ENCODE data around the gene ASTN2. TPM values are rescaled to one million over a fixed set of nuclear protein-coding genes. Genes with fewer than 3 reads are reported as not detected.
"Not testable (repeated sequence)": the region's sequence is repeated elsewhere in the genome, so short reads cannot be mapped to it uniquely, and the experiment has no call there.

Gene ASTN2
- total RNA-seq, 2 donors from 2014 or later: 3.1 to 4.9 TPM

DNA sequence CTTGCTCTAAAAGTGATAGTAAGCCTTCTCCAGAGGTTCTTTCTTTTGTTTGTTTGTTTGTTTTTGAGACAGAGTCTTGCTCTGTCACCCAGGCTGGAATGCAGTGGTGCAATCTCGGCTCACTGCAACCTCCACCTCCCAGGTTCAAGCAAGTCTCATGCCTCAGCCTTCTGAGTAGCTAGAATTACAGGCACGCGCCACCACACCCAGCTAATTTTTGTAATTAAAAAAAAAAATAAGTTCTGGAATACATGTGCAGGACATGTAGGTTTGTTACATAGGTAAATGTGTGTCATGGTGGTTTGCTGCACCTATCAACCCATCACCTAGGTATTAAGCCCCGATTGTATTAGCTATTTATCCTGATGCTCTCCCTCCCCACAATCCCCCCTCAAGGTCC is 526.4 kb downstream of the ASTN2 start:
- intact Hi-C loops (cut with DNase I, micrococcal nuclease); DNase-seq; ATAC-seq: not testable (repeated sequence)

DNA sequence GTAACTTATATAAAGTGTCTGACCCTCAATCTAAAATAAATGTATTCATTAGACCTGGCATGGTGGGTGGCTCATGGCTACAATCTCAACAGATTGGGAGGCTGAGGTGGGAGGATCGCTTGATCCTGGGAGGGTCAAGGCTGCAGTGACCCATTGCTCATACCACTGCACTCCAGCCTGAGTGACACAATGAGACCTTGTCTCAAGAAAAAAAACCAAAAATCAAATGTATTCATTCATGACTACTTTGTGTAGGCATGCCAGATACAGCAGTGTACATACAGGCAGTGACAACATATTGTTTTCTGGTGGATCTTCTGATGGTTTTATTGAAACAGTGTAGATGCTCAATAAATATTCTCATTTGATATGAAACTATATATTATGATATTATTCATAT is 526.8 kb downstream of the ASTN2 start:
- intact Hi-C loops (cut with DNase I, micrococcal nuclease): no loop called here
- no peak for DNase-seq
- ATAC-seq: no peak

DNA sequence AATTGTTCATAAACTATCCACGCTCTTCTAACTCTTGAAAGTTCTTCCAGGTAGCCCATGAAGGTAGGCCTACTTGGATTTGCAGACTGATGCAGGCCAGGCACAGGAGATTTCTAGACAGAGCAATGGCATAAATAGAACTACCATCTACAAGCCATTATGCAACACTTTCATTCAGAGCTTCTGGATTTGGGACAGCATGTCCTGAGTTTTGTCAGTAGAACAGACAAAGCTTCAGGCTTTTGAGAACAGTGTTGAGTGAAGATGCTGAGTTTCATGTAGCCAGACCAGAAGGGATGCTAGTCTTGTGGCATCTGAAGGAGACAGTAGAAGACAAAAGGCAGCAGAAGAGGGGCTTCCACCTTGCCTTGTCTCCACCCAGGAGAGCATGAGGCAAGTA is 531.2 kb downstream of the ASTN2 start:
- intact Hi-C loops (cut with DNase I, micrococcal nuclease): no loop called here

DNA sequence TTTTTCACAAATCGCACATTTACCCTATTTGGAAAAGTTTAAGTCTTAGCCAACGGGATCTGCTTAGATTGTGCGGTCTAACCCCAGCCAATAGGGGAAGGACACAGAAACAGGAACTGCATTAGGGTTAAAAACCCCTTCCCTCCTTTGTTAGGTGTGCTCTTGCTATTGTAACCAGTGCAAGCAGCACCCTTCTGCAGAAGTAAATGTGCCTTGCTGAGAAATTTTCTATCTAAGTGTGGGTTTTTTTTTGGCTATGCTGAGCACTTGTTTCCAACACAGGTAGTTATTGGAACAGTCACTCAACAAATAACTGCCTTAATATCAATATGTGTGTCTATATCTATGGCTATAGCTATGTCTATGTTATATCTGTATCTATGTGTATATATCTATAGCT is 537.8 kb downstream of the ASTN2 start:
- DNase-seq: no peak
- no peak for ATAC-seq
- intact Hi-C loops (cut with DNase I, micrococcal nuclease): no loop called here

More for the DNA sequence above, 531.2 kb downstream of the ASTN2 start:
- DNase-seq: no peak
- no peak for ATAC-seq

DNA sequence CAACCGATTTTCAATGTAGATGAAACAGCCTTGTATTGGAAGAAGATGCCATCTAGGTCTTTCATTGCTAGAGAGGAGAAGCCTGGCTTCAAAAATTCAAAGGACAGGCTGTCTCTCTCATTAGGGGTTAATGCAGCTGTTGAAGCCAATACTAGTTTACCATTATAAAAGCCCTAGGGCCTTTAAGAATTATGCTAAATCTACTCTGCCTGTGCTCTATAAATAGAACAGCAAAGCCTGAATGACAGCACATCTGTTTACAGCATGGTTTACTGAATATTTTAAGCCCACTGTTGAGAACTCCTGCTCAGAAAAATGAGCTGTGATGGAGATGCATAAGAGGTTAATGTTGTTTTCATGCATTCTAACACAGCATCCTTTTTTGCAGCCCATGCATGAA is 539.3 kb downstream of the ASTN2 start:
- ATAC-seq (no peak), DNase-seq (no peak)
- intact Hi-C loops (cut with DNase I, micrococcal nuclease): no loop called here

DNA sequence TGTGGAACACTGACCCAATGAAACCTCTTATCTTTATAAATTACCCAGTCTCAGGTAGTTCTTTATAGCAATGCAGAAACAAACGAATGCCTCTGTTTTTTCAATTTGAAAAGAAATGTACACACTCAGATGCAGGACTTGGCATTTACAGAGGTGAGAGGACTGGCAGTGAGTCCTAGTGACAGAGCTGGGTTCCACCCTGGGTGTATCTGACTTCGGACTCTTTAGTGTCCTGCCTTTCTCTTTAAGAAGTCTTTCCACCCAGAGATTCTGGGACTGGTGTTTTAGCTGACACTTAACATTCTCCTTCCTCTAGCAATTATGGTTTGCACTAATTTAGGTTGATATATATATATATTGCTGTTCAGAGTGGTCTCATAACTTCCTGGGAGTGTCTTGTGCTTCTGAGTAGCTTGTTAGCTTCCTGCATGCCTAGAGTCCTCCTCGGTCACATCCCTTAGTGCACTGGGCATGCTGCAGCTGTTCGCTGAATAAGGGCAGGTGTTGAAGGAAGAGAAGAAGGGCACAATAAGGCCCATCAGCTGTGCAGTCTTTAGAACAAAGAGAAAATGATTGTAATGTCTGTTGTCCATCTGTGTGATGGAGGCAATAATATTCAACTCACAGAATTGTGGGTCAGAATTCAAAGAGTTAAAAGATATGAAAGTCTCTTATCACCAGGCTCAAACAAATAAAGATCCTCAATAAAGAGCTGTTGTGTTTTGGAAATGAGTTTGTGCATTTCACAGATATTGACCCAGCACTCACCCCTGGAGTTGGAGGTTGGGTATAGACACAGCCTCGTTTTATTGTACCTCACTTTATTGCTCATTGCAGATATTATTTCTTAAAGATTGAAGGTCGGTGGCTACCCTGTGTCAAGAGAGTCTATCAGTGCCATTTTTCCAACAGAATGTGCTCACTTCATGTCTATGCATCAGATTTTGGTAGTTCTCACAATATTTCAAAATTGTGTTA is 540.6 kb downstream of the ASTN2 start:
- ATAC-seq: peak; percentile 86
- intact Hi-C loops (cut with DNase I, micrococcal nuclease): no loop called here

DNA sequence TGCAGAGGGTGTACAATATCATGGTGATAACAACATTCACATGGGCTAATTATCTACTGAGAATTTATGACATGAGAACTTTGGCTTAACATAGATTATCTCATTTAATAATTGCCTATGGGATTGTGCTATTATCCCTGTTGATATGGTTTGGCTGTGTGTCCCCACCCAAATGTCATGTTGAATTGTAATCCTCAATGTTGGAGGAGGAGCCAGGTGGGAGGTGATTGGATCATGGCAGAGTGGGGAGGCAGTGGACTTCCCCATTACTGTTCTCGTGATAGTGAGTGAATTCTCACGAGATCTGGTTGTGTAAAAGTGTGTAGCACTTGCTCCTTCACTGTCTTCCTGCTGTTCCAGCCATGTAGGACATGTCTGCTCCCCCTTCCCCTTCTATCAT is 541.4 kb downstream of the ASTN2 start:
- DNase-seq (no peak), ATAC-seq (peak; percentile 36)
- intact Hi-C loops (cut with DNase I, micrococcal nuclease): no loop called here

More for the DNA sequence above, 540.6 kb downstream of the ASTN2 start:
- peak in 1 of 2 donors; percentile 15 for DNase-seq

DNA sequence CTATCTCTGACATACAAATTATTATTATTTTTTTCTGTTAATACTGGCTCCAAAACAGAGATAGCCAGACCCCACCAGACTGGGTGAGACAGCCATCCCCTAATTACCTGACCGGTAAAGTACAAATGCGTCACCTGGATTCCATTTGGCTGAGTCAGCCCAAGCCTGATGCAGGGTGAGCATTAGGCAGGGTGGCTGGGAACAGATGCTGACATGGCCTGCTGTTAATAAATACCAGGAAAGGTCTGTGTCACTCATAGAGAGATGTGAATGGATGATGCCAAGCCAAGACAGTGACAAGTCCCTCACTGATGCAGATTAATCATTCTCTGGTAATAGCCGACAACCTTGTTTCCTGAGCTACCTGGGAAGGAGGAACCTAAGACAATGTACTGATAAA is 544.3 kb downstream of the ASTN2 start:
- intact Hi-C loops (cut with DNase I, micrococcal nuclease): no loop called here
- ATAC-seq: no peak
- no peak for DNase-seq

DNA sequence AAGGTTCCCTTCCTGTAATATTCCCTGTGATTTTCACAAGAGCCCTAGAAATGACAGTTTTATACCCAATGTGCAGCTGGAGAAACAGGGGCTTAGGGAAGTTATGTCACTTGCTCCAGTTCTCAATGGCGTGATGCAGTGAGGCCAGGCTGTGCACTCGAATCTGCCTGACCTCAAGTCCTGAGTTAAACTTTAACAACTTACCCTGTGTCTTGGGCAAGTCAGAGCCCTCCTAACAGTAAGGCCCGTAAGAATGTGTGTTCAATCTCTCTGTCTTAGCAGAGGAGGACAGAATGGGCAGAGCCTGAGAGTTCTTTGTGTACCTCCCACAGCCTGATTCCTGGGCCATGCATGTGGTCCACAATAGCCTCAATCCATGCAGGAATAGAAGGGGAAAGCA is 546.7 kb downstream of the ASTN2 start:
- ATAC-seq (peak; percentile 60), DNase-seq (no peak)
- intact Hi-C loops (cut with DNase I, micrococcal nuclease): no loop called here

DNA sequence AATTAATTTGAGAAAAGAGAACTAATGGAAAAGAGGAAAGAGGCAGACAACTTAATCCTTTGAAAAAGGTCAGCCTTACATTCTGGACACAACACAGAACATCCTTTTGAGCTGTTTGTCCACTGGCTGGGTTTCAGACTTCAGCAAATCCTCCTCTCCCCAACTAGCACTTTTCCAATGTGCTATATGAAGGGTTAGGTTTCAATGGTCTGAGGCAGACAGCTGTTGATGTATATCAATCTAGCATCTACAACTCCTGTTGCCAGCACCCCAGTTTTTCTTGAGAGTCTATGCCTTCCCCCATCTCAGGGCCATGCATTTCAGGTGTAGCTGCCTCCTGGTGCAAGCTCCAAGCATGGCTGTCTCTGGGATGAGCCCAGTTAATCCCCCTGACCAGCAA is 553.5 kb downstream of the ASTN2 start:
- intact Hi-C loops (cut with DNase I, micrococcal nuclease): no loop called here
- DNase-seq: no peak
- ATAC-seq: no peak

DNA sequence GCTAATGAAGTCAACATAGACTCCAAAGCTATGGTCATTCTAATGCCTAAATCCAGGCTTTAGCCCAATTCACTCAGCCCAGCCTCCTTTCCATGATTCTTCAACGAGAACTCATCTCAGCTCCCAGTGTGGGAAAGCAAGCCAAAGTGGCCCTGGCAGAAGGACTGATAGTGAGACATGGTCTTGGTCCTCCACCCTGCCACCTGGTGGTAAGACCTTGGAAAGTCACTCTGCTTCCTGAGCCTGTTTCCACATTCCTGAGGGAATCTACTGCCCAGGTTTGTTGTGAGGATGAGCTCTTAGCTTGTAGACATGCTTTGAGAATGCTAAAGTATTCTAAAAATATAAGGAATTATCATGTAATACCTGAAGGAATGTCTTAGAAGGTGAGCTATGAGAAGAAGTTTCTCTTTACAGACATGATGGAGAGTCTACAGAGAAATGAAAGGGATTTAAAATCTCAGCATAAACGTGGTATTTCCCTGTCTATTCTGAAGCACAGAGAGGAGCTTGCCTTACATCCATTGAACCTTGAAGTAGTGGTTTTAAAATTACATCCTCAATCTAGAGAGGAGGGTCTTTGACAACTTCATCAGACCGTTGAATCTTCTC is 554.2 kb downstream of the ASTN2 start:
- ATAC-seq: peak; percentile 78
- intact Hi-C loops (cut with DNase I, micrococcal nuclease): no loop called here
- DNase-seq: peak; percentile 33 to 61

DNA sequence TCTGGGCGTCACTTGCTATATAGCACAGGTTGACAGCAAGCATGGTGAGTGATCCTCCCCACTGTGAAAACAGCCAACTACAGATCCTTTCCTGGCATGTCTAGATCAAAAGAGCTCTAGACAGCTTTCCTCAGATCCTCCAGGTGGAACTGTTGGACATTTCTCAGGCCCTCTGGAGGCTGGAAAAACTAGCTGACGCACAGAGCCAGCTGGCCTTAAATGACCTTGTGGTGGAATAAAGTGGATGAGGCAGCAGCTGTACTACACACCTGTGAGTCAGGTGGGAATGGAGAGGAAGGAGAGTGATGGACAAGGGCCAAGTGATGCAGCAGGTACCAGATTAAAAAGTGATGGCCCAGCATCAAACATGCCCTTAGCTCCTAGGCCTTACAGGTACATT is 555.1 kb downstream of the ASTN2 start:
- DNase-seq: no peak
- intact Hi-C loops (cut with DNase I, micrococcal nuclease): no loop called here
- no peak for ATAC-seq

DNA sequence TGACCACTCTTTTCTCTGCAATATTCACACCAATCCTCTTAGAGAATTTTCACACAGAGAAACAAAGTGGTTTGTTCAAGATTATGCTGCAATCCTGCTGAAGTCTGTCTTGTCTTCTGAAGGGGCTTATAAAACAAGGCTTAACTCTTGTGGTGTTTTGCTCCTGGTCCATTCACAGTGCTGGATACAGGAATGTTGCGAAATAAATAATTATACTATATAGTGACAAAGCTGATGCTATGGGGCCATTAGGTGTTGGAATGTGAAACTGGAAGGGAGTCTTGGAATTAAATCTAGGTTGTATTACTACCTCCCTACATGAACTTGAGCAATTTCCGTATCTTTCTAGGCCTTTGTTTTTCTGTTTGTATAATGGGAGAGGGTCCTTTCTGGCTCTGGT is 557.5 kb downstream of the ASTN2 start:
- DNase-seq (no peak), ATAC-seq (no peak)
- intact Hi-C loops (cut with DNase I, micrococcal nuclease): no loop called here

DNA sequence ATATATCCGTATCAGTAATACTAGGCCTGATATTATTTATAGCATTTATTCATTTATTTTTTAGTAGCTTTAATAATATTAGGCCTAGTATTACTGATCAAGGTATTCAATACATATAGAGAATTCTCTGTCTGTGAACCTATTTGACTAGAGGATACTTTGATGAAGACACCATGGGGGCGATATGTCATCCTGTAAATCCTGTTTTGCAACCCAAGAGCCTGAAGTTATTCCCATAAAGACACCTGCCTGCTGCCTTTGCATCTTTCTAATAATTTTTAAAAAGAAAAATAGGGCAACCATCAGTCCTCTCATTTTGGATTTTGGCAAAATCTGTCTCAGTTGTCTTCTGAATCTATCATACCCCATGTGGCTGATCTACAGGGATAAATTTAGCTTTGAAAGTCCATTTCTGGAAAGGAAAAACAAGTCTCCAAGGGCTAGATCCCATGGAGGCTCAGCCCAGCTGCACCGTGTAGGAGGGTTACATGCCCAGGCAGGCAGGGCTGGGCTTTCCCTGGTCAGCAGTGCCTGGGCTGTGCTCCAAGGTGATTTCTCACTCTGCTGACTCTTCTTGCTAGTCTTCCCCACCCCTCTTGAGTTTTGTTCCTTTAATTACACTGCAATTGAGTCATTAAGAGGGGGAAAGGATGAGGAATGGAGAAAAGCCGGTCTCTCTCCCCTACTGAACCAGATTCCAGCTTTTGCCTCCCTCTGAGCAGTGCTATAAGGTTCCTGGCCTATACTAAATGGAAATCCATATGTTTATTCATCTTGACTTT is 558.8 kb downstream of the ASTN2 start:
- ATAC-seq (no peak), DNase-seq (no peak)
- intact Hi-C loops (cut with DNase I, micrococcal nuclease): no loop called here

DNA sequence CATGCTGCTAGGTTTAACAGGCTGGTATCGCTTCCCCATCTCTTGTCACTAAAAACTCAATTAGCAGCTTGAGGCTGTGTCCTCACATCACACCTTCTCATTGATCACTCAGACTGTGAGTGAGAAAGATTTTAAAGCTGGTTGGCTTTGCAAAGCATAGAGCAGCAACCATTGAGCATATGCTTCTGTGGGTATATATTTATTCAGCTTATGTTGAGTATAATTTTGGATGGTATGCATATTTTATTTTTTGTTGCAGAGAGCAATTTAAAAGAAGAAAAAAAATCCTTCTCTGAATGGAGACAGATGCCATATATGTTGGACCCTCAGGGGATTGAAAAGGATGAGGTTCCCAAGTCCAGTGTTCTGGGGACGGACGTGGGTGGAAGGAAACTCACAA is 565.1 kb downstream of the ASTN2 start:
- intact Hi-C loops (cut with DNase I, micrococcal nuclease): no loop called here
- DNase-seq: no peak

DNA sequence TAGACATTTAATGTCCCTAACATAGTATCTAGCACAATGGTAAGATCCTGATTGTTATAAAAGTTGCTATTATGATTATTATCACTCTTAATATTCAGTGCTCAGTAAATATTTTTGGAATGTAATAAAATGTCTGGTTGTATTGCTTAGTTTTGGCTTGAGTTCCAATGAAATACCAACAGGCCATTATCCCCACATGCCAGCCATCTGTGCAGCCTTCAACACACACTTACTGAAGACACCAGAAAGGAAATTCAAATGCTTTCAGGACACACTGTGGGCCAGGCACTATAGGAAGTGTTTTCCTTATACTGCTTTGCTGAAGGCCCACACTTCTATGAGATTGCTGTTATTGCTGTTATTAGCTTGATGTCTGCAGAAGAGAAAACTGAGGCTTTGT is 570.2 kb downstream of the ASTN2 start:
- DNase-seq: no peak
- intact Hi-C loops (cut with DNase I, micrococcal nuclease): no loop called here
- ATAC-seq: no peak

More for the DNA sequence above, 565.1 kb downstream of the ASTN2 start:
- ATAC-seq: no peak

DNA sequence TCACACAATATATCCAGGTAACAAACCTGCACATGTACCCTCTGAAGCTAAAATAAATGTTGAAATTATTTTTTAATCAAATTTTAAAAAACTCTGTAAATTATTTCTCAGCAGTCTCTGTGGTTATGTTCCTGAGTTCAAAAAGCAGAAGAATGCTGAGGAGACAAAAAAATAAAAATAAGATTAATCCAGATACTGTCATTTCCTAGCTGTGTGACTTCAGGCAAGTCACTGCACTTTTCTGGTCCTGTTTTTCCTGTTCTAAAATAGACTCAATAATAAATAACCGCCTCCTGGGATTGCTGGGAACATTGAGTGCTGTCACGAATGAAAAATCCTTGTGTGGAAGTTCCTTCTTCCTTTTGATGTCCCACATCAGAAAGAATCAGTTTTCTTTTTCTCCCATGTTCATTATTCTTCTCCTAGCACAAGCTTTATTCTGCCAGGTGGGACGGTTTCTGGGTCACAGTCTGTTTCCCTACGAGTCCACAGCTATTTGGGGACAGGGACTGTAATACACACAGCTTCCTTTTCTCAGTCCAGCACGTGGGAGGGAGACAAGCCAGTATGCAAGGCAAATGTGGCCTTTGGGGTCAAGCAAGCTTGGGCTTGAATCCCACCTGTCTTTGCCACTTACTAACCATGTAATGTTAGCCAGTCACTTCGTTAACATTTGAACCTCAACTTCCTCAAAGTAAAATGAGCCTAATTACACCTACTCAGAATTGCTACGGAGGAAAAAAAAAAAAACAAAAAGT is 570.8 kb downstream of the ASTN2 start:
- DNase-seq (no peak), ATAC-seq (no peak)
- intact Hi-C loops (cut with DNase I, micrococcal nuclease): no loop called here

DNA sequence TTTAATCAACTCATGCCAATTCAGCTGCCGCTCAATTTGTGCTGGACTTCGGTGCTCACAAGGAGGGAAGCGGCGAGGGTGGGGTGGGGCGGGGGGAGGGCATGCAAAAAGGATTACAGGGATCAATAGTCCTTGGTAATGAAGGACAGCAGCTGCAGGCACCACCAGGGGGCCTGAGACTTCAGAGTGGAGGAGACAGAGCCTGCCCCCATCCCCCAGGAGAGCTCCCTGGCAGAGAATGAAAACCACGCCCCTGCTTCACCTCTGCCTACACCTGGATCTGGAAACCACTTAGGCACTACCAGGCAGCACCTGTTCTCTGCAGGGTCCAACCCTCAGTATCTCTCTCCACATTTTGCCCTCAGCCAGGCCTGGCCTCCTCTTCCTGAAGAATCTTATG is 572.2 kb downstream of the ASTN2 start:
- ATAC-seq (no peak), DNase-seq (no peak)
- intact Hi-C loops (cut with DNase I, micrococcal nuclease): no loop called here

DNA sequence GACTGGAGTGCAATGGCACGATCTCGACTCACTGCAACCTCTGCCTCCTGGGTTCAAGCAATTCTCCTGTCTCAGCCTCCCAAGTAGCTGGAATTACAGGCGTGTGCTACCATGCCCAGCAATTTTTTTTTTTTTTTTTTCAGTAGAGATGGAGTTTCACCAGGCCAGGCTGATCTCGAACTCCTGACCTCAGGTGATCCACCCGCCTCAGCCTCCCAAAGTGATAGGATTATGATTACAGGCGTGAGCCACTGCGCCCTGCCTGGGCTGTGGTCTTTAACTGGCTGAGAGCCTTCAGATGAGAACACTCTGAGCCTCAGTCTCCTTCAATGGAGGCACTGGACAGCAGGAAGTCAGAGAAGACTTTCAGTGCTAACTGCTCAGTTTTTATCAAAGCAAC is 576.4 kb downstream of the ASTN2 start:
- ATAC-seq; intact Hi-C loops (cut with DNase I, micrococcal nuclease); DNase-seq: not testable (repeated sequence)
